Left forelimb (tissue), 1 donor: ENCODE results near the gene EFNB3.
A peak's percentile ranks its signal among the peaks of the same experiment; 100 is the strongest.

ENCODE experiments used
- DNase-seq: peaks from one replicate; pipeline ENCODE4 v3.0.0-alpha.2; 2018; ENCODE audit warnings: low spot score

EFNB3 gene

GRCh38 chr17:7700510-7700909, 4.5 kb upstream of the EFNB3 start:
- DNase-seq, result no peak

DNA sequence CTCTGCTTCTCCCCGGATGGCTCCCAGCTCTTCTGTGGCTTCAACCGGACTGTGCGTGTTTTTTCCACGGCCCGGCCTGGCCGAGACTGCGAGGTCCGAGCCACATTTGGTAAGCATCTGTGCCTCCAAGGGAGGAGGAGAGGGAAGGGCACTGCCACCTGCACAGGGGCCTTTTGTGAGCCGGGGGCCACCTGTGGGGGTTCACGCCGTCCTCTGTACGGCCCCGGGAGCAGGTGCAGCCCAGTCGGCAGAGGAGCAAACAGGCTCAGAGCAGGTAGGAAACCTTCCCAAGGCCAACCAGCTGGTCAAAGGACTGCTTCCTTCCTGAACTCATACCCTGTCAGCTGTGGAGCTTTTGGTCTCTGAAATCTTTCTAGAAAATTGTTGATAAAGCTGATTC, 3.3 kb upstream of the EFNB3 start:
- DNase-seq, result no peak

DNA sequence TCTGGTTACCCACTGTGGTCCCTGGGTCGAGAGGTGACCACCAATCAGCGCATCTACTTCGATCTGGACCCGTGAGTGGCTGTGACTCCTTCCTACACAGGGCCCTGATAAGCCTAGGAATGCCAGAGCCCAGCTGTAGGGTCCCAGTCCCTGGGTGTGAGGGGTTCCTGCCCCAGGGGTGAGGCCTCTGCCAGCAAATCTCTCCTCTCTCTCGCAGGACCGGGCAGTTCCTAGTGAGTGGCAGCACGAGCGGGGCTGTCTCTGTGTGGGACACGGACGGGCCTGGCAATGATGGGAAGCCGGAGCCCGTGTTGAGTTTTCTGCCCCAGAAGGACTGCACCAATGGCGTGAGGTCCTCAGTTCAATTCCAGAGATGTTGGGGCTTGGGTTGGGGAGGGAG, 2.2 kb upstream of the EFNB3 start:
- no peak for DNase-seq

- no peak for DNase-seq
Measured at GRCh38 chr17:7703584-7704479, 1.2 kb upstream of the EFNB3 start.

DNA sequence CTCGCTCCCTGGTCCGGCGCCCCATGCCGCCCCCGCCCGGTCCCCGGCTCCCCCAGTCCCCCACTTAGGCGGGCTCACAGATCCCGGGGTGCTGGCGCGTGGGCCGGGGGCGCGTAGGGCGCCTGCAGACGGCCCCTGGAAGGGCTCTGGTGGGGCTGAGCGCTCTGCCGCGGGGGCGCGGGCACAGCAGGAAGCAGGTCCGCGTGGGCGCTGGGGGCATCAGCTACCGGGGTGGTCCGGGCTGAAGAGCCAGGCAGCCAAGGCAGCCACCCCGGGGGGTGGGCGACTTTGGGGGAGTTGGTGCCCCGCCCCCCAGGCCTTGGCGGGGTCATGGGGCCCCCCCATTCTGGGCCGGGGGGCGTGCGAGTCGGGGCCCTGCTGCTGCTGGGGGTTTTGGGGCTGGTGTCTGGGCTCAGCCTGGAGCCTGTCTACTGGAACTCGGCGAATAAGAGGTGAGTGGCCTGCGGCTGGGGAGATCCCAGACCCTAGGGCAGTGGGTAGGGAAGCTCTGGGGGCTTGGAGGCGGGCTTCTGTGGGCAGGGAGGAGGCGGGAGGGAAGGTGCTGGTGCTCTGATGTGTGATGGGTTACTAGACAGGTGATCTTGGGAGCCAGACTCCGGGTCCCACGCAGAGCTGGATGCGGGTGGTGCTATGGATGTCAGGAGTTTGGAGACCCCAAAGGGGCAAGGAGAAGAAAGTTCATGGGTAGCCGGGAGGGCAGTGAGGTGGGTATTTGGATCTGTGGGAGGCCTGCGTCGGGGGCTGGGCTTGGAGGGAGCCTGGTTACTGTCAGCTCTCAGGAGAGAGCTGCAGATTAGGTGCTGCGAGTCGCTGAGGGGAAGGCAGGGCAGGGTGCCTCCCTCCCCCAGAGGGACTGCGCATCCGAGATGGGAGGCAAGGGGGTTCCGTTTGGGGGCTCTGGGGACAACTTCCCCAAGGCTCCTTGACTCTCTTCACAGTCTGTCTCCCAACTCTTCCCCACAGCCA, 560 bp downstream of the EFNB3 start:
- no peak for DNase-seq

GRCh38 chr17:7706631-7707354, 1.8 kb downstream of the EFNB3 start:
- DNase-seq, result no peak

DNA sequence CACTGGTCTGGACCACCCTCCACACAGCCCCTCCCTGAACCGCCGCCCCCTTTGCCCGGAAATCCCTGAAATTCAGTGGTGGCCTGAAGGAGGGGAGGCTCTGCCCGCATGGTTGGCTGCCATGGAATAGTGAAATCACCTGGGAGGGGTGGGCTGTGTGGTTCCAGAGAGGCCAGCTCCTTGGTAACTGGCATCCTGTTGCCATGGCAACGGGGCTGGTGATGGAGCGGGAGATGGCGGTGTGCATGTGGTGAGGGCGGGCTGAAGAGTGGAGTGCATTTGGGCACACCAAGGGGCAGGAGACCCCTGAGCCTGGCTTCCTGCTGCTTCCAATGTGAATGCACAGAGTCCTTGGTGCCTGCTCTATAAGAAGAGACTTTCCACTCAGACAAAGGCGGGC, 2.4 kb downstream of the EFNB3 start:
- DNase-seq, result no peak

DNA sequence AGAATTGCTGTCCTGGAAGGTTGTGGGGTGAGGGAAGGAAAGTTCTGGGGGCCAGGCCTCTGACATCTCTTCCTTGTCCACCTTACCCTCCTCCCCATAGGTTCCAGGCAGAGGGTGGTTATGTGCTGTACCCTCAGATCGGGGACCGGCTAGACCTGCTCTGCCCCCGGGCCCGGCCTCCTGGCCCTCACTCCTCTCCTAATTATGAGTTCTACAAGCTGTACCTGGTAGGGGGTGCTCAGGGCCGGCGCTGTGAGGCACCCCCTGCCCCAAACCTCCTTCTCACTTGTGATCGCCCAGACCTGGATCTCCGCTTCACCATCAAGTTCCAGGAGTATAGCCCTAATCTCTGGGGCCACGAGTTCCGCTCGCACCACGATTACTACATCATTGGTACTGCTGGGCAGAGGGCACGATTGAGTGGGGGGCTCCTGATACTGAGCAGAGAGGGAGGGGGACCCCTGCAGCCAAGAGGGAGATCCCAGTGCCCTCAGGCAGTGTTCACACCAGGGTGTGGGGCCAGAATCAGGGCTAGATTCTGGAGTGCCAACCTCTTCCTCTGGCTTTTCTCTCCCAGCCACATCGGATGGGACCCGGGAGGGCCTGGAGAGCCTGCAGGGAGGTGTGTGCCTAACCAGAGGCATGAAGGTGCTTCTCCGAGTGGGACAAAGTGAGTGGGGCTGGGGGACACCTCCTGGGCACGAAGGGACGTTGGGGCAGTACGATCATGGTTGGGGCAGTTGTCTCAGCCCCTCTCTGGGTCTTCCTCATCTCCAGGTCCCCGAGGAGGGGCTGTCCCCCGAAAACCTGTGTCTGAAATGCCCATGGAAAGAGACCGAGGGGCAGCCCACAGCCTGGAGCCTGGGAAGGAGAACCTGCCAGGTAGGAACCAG, 3.1 kb downstream of the EFNB3 start:
- DNase-seq, result no peak

DNA sequence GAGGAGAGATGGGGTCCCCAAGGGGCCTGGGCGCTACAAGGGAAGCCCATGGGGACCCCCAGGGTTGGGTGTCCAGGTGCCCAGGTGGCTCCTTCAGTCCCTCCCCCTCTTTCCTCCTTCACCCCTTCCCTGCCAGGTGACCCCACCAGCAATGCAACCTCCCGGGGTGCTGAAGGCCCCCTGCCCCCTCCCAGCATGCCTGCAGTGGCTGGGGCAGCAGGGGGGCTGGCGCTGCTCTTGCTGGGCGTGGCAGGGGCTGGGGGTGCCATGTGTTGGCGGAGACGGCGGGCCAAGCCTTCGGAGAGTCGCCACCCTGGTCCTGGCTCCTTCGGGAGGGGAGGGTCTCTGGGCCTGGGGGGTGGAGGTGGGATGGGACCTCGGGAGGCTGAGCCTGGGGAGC, 4.0 kb downstream of the EFNB3 start:
- no peak for DNase-seq

GRCh38 chr17:7710301-7710700, 5.3 kb downstream of the EFNB3 start:
- DNase-seq, result no peak

DNA sequence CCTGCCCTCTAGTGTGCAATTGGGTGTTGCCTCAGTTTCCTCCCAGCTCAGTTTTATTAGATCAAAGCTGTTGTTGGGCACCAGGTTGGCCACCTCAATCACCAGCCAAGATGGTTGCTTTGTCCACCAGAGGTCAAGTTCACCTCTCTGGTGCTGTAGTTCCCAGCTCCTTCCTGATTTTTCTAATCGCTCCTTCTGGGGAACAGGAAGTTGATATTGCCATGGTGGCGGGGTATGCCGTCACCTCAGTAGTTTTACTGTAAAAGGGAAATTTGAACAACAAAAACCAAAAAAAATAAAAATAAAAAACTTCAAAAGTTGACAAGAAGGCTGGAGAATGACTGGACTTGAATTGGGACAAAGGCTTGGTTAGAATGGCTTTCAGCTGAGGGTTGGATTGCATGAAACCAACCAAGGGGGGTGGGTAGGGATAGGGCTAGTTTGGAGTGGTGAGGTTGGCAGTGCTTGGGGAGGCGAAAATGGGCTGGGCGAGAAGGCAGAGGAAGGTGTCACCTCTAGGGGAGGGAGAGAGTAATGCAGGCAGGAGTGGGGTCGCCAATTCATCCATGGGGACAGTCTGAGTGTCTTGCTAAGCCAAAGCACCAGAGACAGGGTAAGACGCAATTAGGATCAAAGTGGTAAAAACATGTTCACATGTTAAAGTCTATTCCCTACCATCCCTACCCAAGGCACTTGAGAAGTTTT, 6.2 kb downstream of the EFNB3 start:
- no peak for DNase-seq

- DNase-seq, result no peak
Measured at GRCh38 chr17:7712111-7712771, 7.2 kb downstream of the EFNB3 start.

DNA sequence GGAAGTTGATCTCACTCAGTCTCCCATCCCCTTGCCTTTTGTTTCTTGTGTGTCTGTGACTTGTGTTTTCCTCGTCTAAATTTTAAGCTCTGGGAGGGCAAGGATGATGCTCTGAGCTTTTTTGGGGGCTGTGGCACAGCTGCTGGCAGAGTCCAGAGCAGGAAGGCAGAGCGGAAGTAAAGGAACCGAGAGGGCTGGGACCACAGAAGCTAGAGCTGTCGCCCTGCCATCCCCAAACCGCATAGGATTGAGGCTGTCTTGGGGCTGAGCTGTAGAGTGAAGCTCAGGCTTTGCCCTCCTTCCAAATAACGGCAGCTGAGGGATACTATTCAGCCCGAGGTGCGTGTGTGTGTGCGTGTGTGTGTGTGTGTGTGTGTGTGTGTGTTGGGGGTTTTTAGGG, 8.8 kb downstream of the EFNB3 start:
- DNase-seq, result no peak

DNA sequence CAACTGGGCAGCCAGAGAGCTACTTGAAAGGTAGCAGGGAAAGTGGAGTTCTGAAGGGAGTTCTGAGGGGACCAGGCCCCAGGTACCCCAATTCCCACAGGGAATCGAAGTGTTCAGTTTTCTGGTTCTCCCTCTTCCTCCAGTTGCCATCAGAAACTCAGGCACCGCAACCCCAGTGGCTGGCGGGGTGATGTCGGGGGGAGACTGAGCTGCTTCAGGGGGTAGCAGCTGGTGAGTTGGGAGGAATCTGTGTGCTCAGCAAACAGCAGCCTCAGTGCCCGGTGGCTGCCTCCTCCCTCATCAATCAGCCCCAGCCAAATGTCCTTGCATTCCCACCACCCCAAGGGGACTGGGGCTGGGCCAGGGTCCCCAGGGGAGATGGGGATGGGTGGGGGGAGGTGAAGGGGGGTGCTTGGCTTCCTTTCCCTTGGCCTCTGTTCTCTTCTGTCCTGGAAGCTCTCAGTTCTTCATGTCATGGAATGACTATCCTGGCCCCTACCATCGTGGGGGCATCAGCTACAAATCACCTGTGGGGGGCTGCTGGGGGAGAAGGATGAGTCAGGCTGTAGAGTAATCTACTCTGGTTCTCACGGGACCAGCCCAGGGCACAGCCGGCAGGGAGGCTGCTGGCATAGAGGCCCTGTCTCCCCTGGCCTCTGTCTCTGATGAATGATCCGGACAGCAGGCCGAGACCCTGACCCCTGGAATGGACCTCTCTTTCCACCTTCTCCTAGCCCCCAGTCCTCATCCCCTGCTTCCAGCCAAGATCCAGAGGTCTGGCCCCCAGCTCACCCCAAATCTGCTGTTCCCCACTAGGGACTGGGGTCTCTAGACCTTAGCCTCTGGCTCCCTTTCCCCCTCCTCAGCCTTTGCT, 10.0 kb downstream of the EFNB3 start:
- DNase-seq, result no peak

GRCh38 chr17:7715936-7716886, 11.2 kb downstream of the EFNB3 start:
- no peak for DNase-seq

GRCh38 chr17:7716901-7717755, 12.1 kb downstream of the EFNB3 start, which contains the start of gene DNAH2:
Gene DNAH2, plus strand, starts transcription at chr17:7717744. Its CDS starts 1,991 bp downstream, at chr17:7719735.
- peak; percentile 92 for DNase-seq
